ENCODE data around the gene SLC49A4.
A peak's percentile ranks its signal among the peaks of the same experiment; 100 is the strongest.
"Not testable (repeated sequence)": the region's sequence is repeated elsewhere in the genome, so short reads cannot be mapped to it uniquely, and the experiment has no call there.

Gene SLC49A4

GRCh38 chr3:122794779-122795673, at the start of gene SLC49A4:
Gene SLC49A4 (plus strand): TSS chr3:122795069. CDS start chr3:122795193, 124 bp downstream.
- peak; percentile 57 to 60 for DNase-seq (ENCODE audit: low read depth in 2 of 2)

GRCh38 chr3:122745369-122746021, 49.4 kb upstream of the SLC49A4 start:
- no peak for DNase-seq (ENCODE audit: low read depth in 2 of 2)

GRCh38 chr3:122747295-122747694, 47.6 kb upstream of the SLC49A4 start:
- not testable (repeated sequence) for DNase-seq (ENCODE audit: low read depth in 2 of 2)

- DNase-seq (ENCODE audit: low read depth in 2 of 2), result no peak
Measured at GRCh38 chr3:122748347-122748746, 46.5 kb upstream of the SLC49A4 start.

- DNase-seq (ENCODE audit: low read depth in 2 of 2), result no peak
Measured at GRCh38 chr3:122754929-122755328, 39.9 kb upstream of the SLC49A4 start.

- DNase-seq (ENCODE audit: low read depth in 2 of 2), result no peak
Measured at GRCh38 chr3:122755491-122755890, 39.4 kb upstream of the SLC49A4 start.

GRCh38 chr3:122758877-122759560, 35.9 kb upstream of the SLC49A4 start:
- DNase-seq (ENCODE audit: low read depth in 2 of 2), result no peak

GRCh38 chr3:122760453-122761271, 34.2 kb upstream of the SLC49A4 start:
- no peak for DNase-seq (ENCODE audit: low read depth in 2 of 2)

- DNase-seq (ENCODE audit: low read depth in 2 of 2), result no peak
Measured at GRCh38 chr3:122766430-122766829, 28.4 kb upstream of the SLC49A4 start.

- no peak for DNase-seq (ENCODE audit: low read depth in 2 of 2)
Measured at GRCh38 chr3:122767540-122768372, 27.1 kb upstream of the SLC49A4 start.

- DNase-seq (ENCODE audit: low read depth in 2 of 2), result no peak
Measured at GRCh38 chr3:122770521-122771202, 24.2 kb upstream of the SLC49A4 start.

GRCh38 chr3:122772827-122773226, 22.0 kb upstream of the SLC49A4 start:
- no peak for DNase-seq (ENCODE audit: low read depth in 2 of 2)

- no peak for DNase-seq (ENCODE audit: low read depth in 2 of 2)
Measured at GRCh38 chr3:122773944-122774509, 20.8 kb upstream of the SLC49A4 start.

- DNase-seq (ENCODE audit: low read depth in 2 of 2), result no peak
Measured at GRCh38 chr3:122774564-122774963, 20.3 kb upstream of the SLC49A4 start.

- no peak for DNase-seq (ENCODE audit: low read depth in 2 of 2)
Measured at GRCh38 chr3:122776675-122777468, 18.0 kb upstream of the SLC49A4 start.

GRCh38 chr3:122777563-122777962, 17.3 kb upstream of the SLC49A4 start:
- DNase-seq (ENCODE audit: low read depth in 2 of 2), result no peak

GRCh38 chr3:122782804-122783203, 12.1 kb upstream of the SLC49A4 start:
- no peak for DNase-seq (ENCODE audit: low read depth in 2 of 2)

- DNase-seq (ENCODE audit: low read depth in 2 of 2), result no peak
Measured at GRCh38 chr3:122784436-122784835, 10.4 kb upstream of the SLC49A4 start.

- DNase-seq (ENCODE audit: low read depth in 2 of 2), result no peak
Measured at GRCh38 chr3:122785231-122785630, 9.6 kb upstream of the SLC49A4 start.
